Measurements from ENCODE around the gene BEND7. TPM values are rescaled to one million over a fixed set of nuclear protein-coding genes. Genes with fewer than 3 reads are reported as not detected.

BEND7 gene
- total and polyA plus RNA-seq, 9 of the 15 experiments (the other 6 are each of a cell fraction or from before 2014, with no cell fraction given), result 1.3 to 11.4 (median 5.2) TPM

DNA sequence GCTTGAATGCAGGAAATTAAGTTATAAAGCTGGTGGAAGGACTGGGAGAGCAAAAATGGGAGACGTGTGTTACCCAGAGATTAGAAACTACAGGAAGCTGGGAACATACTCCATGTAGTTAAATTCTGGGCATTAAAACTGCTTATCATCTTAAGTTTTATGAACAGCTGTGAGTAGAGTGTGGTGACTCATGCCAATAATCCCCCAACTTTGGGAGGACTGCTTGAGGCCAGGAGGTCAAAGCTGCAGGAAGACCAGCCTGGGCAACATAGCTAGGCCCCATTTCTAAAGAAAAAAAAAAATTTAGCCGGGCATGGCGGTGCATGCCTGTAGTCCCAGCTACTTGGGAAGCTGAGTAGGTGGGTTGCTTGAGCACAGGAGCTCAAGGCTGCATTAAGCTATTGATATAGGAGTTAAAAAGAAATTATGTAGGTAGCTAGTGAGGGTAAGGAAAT, 124.5 kb downstream of the BEND7 start (continued):
- no peak for TF ChIP-seq NFYB (IDR thresholded peaks at IDR 0.05; ENCODE audit: extremely low read depth, insufficient read length)
- TF ChIP-seq SMAD3 (CRISPR knock-in tag; conservative IDR thresholded peaks at IDR 0.05), result no peak
- no peak for TF ChIP-seq CEBPB (tag; IDR thresholded peaks at IDR 0.05)
- TF ChIP-seq NBN (IDR thresholded peaks at IDR 0.05; ENCODE audit: low read depth), result peak; percentile 79; the same call in 1 of the 2 replicates
- TF ChIP-seq HDAC1 (IDR thresholded peaks at IDR 0.05), result peak in 1 of 2 experiments; percentile 72; a peak in 2 of 4 replicates
- TF ChIP-seq ATF7 (IDR thresholded peaks at IDR 0.05), result peak; percentile 75; the same call in 1 of the 2 replicates
- peak; percentile 98 for TF ChIP-seq DACH1 (IDR thresholded peaks at IDR 0.05; ENCODE audit: partially characterized antibody)
- TF ChIP-seq ZFPM2 (CRISPR knock-in tag; IDR thresholded peaks at IDR 0.05), result no peak
- TF ChIP-seq, protein P1, sequence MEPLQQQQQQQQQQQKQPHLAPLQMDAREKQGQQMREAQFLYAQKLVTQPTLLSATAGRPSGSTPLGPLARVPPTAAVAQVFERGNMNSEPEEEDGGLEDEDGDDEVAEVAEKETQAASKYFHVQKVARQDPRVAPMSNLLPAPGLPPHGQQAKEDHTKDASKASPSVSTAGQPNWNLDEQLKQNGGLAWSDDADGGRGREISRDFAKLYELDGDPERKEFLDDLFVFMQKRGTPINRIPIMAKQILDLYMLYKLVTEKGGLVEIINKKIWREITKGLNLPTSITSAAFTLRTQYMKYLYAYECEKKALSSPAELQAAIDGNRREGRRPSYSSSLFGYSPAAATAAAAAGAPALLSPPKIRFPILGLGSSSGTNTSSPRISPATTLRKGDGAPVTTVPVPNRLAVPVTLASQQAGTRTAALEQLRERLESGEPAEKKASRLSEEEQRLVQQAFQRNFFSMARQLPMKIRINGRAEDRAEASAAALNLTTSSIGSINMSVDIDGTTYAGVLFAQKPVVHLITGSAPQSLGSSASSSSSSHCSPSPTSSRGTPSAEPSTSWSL (CRISPR knock-in tag; IDR thresholded peaks at IDR 0.05; ENCODE audit: borderline replicate concordance), result no peak
- no peak for TF ChIP-seq SP2 (IDR thresholded peaks at IDR 0.05; ENCODE audit: extremely low read depth, low read depth, low read length, poor library complexity, severe bottlenecking)
- TF ChIP-seq ZNF57 (CRISPR knock-in tag; IDR thresholded peaks at IDR 0.05), result no peak
- TF ChIP-seq KLF16 (IDR thresholded peaks at IDR 0.05), result peak; percentile 90
- TF ChIP-seq TBP (optimal IDR thresholded peaks at IDR 0.05; ENCODE audit: low read depth, low read length), result no peak
- TF ChIP-seq EP400 (IDR thresholded peaks at IDR 0.05), result peak; percentile 49; the same call in 1 of the 2 replicates
- no peak for TF ChIP-seq ZNF445 (CRISPR knock-in tag; IDR thresholded peaks at IDR 0.05; ENCODE audit: low read depth)
- peak; percentile 91 to 93 for TF ChIP-seq KDM1A (IDR thresholded peaks at IDR 0.05)
- peak; percentile 73; the same call in 1 of the 2 replicates for TF ChIP-seq EHMT2 (IDR thresholded peaks at IDR 0.05)
- TF ChIP-seq ILF3 (IDR thresholded peaks at IDR 0.05; ENCODE audit: borderline replicate concordance), result peak; percentile 84; the same call in 1 of the 2 replicates
- TF ChIP-seq ZKSCAN8 (CRISPR knock-in tag; IDR thresholded peaks at IDR 0.05), result no peak
- TF ChIP-seq, protein P2, sequence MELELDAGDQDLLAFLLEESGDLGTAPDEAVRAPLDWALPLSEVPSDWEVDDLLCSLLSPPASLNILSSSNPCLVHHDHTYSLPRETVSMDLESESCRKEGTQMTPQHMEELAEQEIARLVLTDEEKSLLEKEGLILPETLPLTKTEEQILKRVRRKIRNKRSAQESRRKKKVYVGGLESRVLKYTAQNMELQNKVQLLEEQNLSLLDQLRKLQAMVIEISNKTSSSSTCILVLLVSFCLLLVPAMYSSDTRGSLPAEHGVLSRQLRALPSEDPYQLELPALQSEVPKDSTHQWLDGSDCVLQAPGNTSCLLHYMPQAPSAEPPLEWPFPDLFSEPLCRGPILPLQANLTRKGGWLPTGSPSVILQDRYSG (tag; conservative IDR thresholded peaks at IDR 0.05; ENCODE audit: low read depth), result peak; percentile 67
- 0 out of 2 replicates have a peak, but pooled peaks have one; percentile 60 for TF ChIP-seq TARDBP (IDR thresholded peaks at IDR 0.05)
- TF ChIP-seq, protein P3, sequence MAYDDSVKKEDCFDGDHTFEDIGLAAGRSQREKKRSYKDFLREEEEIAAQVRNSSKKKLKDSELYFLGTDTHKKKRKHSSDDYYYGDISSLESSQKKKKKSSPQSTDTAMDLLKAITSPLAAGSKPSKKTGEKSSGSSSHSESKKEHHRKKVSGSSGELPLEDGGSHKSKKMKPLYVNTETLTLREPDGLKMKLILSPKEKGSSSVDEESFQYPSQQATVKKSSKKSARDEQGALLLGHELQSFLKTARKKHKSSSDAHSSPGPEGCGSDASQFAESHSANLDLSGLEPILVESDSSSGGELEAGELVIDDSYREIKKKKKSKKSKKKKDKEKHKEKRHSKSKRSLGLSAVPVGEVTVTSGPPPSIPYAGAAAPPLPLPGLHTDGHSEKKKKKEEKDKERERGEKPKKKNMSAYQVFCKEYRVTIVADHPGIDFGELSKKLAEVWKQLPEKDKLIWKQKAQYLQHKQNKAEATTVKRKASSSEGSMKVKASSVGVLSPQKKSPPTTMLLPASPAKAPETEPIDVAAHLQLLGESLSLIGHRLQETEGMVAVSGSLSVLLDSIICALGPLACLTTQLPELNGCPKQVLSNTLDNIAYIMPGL (CRISPR knock-in tag; IDR thresholded peaks at IDR 0.05), result no peak
- TF ChIP-seq, protein P4, sequence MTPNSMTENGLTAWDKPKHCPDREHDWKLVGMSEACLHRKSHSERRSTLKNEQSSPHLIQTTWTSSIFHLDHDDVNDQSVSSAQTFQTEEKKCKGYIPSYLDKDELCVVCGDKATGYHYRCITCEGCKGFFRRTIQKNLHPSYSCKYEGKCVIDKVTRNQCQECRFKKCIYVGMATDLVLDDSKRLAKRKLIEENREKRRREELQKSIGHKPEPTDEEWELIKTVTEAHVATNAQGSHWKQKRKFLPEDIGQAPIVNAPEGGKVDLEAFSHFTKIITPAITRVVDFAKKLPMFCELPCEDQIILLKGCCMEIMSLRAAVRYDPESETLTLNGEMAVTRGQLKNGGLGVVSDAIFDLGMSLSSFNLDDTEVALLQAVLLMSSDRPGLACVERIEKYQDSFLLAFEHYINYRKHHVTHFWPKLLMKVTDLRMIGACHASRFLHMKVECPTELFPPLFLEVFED (CRISPR knock-in tag; conservative IDR thresholded peaks at IDR 0.05), result 0 out of 2 replicates have a peak, but pooled peaks have one; percentile 11
- TF ChIP-seq NCOA1 (IDR thresholded peaks at IDR 0.05; ENCODE audit: low read depth), result peak; percentile 89; the same call in 1 of the 2 replicates
- no peak for TF ChIP-seq SLC30A9 (CRISPR knock-in tag; IDR thresholded peaks at IDR 0.05)
- TF ChIP-seq SRF (CRISPR knock-in tag; IDR thresholded peaks at IDR 0.05), result 0 out of 4 replicates have a peak, but pooled peaks of 1 of the 2 experiments have one; percentile 12

Data from K562 (cell line).